ENCODE results near the gene AMMECR1. TPM values are rescaled to one million over a fixed set of nuclear protein-coding genes. Genes with fewer than 3 reads are reported as not detected.

Gene AMMECR1
- total and polyA plus RNA-seq, 2 experiments from 2014 or later, result 16.9 to 32.5 TPM

DNA sequence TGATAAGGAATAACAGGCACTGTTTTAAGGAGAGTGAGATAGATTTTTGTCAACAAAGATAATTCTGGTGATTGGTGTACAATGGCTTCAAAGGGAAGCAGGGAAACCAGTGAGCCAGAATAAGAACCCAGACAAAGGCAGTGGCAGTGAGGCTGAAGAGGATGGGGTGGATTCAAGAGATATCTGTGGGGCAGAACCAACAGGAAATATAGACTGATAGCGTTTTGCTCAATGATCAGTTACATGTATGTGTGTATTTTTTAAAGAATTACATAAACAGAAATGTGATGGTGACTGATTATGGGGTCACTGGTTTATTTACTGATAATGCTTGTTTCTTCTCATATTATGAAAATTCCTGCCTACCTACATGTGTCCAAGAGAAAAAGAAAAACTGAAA is 66.4 kb downstream of the AMMECR1 start (continued):
- TF ChIP-seq CTCF (conservative IDR thresholded peaks at IDR 0.05; ENCODE audit: low read depth in 2 of 2) (no peak), POLR2AphosphoS5 (IDR thresholded peaks at IDR 0.05; ENCODE audit: low read depth) (no peak), EZH2 (IDR thresholded peaks at IDR 0.05; ENCODE audit: low read depth, unreplicated experiment) (no peak)

GRCh38 chrX:110250847-110251246 is 67.0 kb downstream of the AMMECR1 start:
- no peaks in the 10 kb centered on the region for H3K36me3 Mint-ChIP-seq (ENCODE audit: low read depth)
- H3K9me3 Mint-ChIP-seq, result no peaks in the 10 kb centered on the region; the same call in 2 of the 3 replicates
- H3K79me2 ChIP-seq (replicated peaks; ENCODE audit: insufficient read depth), result peaks cover 13% of the 10 kb centered on the region; the same call in 1 of the 2 replicates
- no peaks in the 10 kb centered on the region for H3K27me3 Mint-ChIP-seq (ENCODE audit: insufficient read depth, low read depth, poor library complexity)
- no peak overlapping the region for H3K4me3 Mint-ChIP-seq
- ATAC-seq, result no peak
- H3K4me1 Mint-ChIP-seq, result peaks cover 26% of the 10 kb centered on the region
- peaks cover 20% of the 10 kb centered on the region for H3K4me1 ChIP-seq (ENCODE audit: insufficient read depth)
- H3K4me2 ChIP-seq, result no peak overlapping the region
- no peak for DNase-seq (ENCODE audit: low spot score)
- H4K20me1 ChIP-seq (replicated peaks; ENCODE audit: insufficient read depth), result no peaks in the 10 kb centered on the region
- no peaks in the 10 kb centered on the region for H3F3A ChIP-seq (replicated peaks; ENCODE audit: low read depth)
- H3K27ac ChIP-seq (ENCODE audit: low read depth), result no peak overlapping the region
- H2AFZ ChIP-seq, result no peak overlapping the region
- H3K36me3 ChIP-seq (ENCODE audit: insufficient read depth), result no peaks in the 10 kb centered on the region
- no peak overlapping the region for H3K27ac Mint-ChIP-seq
- no peaks in the 10 kb centered on the region for H3K9me2 ChIP-seq (ENCODE audit: insufficient read depth)
- no peak overlapping the region for H3K4me3 ChIP-seq
- no peaks in the 10 kb centered on the region for H3K27me3 ChIP-seq (ENCODE audit: insufficient read depth)
- TF ChIP-seq EZH2 (IDR thresholded peaks at IDR 0.05; ENCODE audit: low read depth, unreplicated experiment), result no peak
- TF ChIP-seq, protein P1, sequence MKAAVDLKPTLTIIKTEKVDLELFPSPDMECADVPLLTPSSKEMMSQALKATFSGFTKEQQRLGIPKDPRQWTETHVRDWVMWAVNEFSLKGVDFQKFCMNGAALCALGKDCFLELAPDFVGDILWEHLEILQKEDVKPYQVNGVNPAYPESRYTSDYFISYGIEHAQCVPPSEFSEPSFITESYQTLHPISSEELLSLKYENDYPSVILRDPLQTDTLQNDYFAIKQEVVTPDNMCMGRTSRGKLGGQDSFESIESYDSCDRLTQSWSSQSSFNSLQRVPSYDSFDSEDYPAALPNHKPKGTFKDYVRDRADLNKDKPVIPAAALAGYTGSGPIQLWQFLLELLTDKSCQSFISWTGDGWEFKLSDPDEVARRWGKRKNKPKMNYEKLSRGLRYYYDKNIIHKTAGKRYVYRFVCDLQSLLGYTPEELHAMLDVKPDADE (IDR thresholded peaks at IDR 0.05), result no peak
- no peak for TF ChIP-seq ZNF114 (CRISPR knock-in tag; IDR thresholded peaks at IDR 0.05)
- TF ChIP-seq JUNB (IDR thresholded peaks at IDR 0.05; ENCODE audit: unreplicated experiment), result no peak
- TF ChIP-seq CTCF (conservative IDR thresholded peaks at IDR 0.05; ENCODE audit: low read depth in 2 of 2), result no peak
- TF ChIP-seq ZNF331 (CRISPR knock-in tag; IDR thresholded peaks at IDR 0.05; ENCODE audit: low read depth), result no peak
- no peak for TF ChIP-seq POLR2AphosphoS5 (IDR thresholded peaks at IDR 0.05; ENCODE audit: low read depth)
- TF ChIP-seq STAT1 (IDR thresholded peaks at IDR 0.05; ENCODE audit: unreplicated experiment), result no peak
- no peak for TF ChIP-seq NANOG (IDR thresholded peaks at IDR 0.05; ENCODE audit: borderline replicate concordance)
- no peak for TF ChIP-seq REST (IDR thresholded peaks at IDR 0.05; ENCODE audit: unreplicated experiment)
- TF ChIP-seq EZH2phosphoT487 (IDR thresholded peaks at IDR 0.05; ENCODE audit: unreplicated experiment), result no peak
- no peak for TF ChIP-seq CREB1 (CRISPR knock-in tag; IDR thresholded peaks at IDR 0.05; ENCODE audit: low read depth)

Measured in GM23338 (cell line).